Neural cell (in vitro differentiated cells): ENCODE measurements around the gene DCAF5. TPM values are rescaled to one million over a fixed set of nuclear protein-coding genes. Genes with fewer than 3 reads are reported as not detected.

Experiments
- H2AFZ ChIP-seq: fragments of 200-600, 300-800 bp; sonication (generic), shearing (Covaris generic); 2 replicates; pipeline ENCODE4 v1.6.0; 2014; ENCODE audit warnings: low read depth, mild to moderate bottlenecking, antibody characterized with exemption, low read length, moderate library complexity
- H3F3A ChIP-seq: fragments of 200-600 bp; shearing (Covaris generic); 2 replicates; pipeline ENCODE4 v1.6.1; 2016; ENCODE audit warnings: mild to moderate bottlenecking, moderate library complexity, mixed read lengths, antibody characterized with exemption, low read length; ENCODE audit not compliant: insufficient read depth, poor library complexity, severe bottlenecking
- H3K27ac ChIP-seq: fragments of 200-600, 300-800 bp; sonication (generic), shearing (Covaris generic); 2 replicates; pipeline ENCODE4 v1.5.1; 2014; ENCODE audit warnings: mild to moderate bottlenecking, low read length, moderate library complexity
- H3K27me3 ChIP-seq: fragments of 300-800, 200-600 bp; sonication (generic), shearing (Covaris generic); 2 replicates; pipeline ENCODE4 v1.6.0; 2014; ENCODE audit warnings: mild to moderate bottlenecking, low read depth, low read length, moderate library complexity; ENCODE audit not compliant: insufficient read depth
- H3K36me3 ChIP-seq: fragments of 300-800, 200-600 bp; sonication (generic), shearing (Covaris generic); 2 replicates; pipeline ENCODE4 v1.5.1; 2014; ENCODE audit warnings: mild to moderate bottlenecking, antibody characterized with exemption, low read length, moderate library complexity; ENCODE audit not compliant: insufficient read depth
- H3K4me2 ChIP-seq: fragments of 300-800, 200-600 bp; sonication (generic), shearing (Covaris generic); 2 replicates; pipeline ENCODE4 v1.6.0; 2014; ENCODE audit warnings: mild to moderate bottlenecking, low read length
- H3K4me3 ChIP-seq: fragments of 300-800, 200-600 bp; sonication (generic), shearing (Covaris generic); 2 replicates; pipeline ENCODE4 v1.5.1; 2014; ENCODE audit warnings: mild to moderate bottlenecking, low read length, moderate library complexity
- H3K79me2 ChIP-seq: fragments of 200-600 bp; shearing (Covaris generic); replicated peaks from 2 replicates; pipeline ENCODE4 v1.6.0; 2014; ENCODE audit warnings: mild to moderate bottlenecking, low read length, moderate library complexity; ENCODE audit not compliant: insufficient read depth
- H3K9ac ChIP-seq: fragments of 300-800, 200-600 bp; sonication (generic), shearing (Covaris generic); 2 replicates; pipeline ENCODE4 v1.6.1; 2016; ENCODE audit warnings: mild to moderate bottlenecking, low read length, mixed read lengths
- H3K9me2 ChIP-seq: fragments of 200-600 bp; shearing (Covaris generic); 2 replicates; pipeline ENCODE4 v1.6.1; 2016; ENCODE audit warnings: mild to moderate bottlenecking, low read length, mixed read lengths; ENCODE audit not compliant: insufficient read depth
- H3K9me3 ChIP-seq: fragments of 200-600, 300-800 bp; sonication (generic), shearing (Covaris generic); 2 replicates; pipeline ENCODE4 v1.6.1; 2016; ENCODE audit warnings: mild to moderate bottlenecking, mixed run types, low read length, moderate library complexity, mixed read lengths
- H4K20me1 ChIP-seq: fragments of 200-600 bp; shearing (Covaris generic); 2 replicates; pipeline ENCODE4 v1.6.1; 2016; ENCODE audit warnings: mild to moderate bottlenecking, mixed run types; ENCODE audit not compliant: insufficient read depth
- EP300 ChIP-seq: fragments of 450-650 bp; conservative IDR thresholded peaks from 2 replicates; pipeline ENCODE4 v1.6.1; 2014; ENCODE audit warnings: antibody characterized with exemption, mild to moderate bottlenecking, moderate library complexity; ENCODE audit not compliant: poor library complexity, severe bottlenecking
- EZH2 ChIP-seq: fragments of 200-600, 300-800 bp; shearing (Covaris generic), sonication (generic); IDR thresholded peaks from 2 replicates; pipeline ENCODE4 v1.6.1; 2014; ENCODE audit warnings: antibody characterized with exemption, low read length, borderline replicate concordance, mild to moderate bottlenecking; ENCODE audit not compliant: insufficient read depth, poor library complexity, severe bottlenecking
- MXI1 ChIP-seq: fragments of 450-650 bp; conservative IDR thresholded peaks from 2 replicates; pipeline ENCODE4 v1.6.1; 2014; ENCODE audit warnings: antibody characterized with exemption, mild to moderate bottlenecking; ENCODE audit not compliant: poor library complexity, severe bottlenecking
- POLR2AphosphoS5 ChIP-seq: IDR thresholded peaks from 2 replicates; pipeline ENCODE4 v1.6.1; 2012
- RAD21 ChIP-seq: fragments of 450-650 bp; conservative IDR thresholded peaks from 2 replicates; pipeline ENCODE4 v1.6.1; 2014; ENCODE audit warnings: antibody characterized with exemption, mild to moderate bottlenecking, moderate library complexity
- SMC3 ChIP-seq: fragments of 450-650 bp; conservative IDR thresholded peaks from 2 replicates; pipeline ENCODE4 v1.6.1; 2014; ENCODE audit warnings: antibody characterized with exemption, mild to moderate bottlenecking, moderate library complexity; ENCODE audit not compliant: poor library complexity
- TAF1 ChIP-seq: IDR thresholded peaks from 2 replicates; pipeline ENCODE4 v1.6.1; 2012; ENCODE audit warnings: low read depth
- polyA plus RNA-seq: library from polyadenylated mRNA; depleted of rRNA; stranded (reverse); fragments of >200 nt; gene quantifications from 2 replicates; pipeline ENCODE4 v1.2.3, GENCODE V29; 2014
- TF ChIP-seq, protein P1 (sequence below): IDR thresholded peaks from 2 replicates; pipeline ENCODE4 v1.6.1; 2012; ENCODE audit warnings: borderline replicate concordance
- TF ChIP-seq, protein P2 (sequence below): fragments of 450-650 bp; IDR thresholded peaks from 2 replicates; pipeline ENCODE4 v1.5.1; 2014; ENCODE audit warnings: antibody characterized with exemption, mild to moderate bottlenecking, moderate library complexity; ENCODE audit not compliant: poor library complexity, severe bottlenecking

The DCAF5 gene
- polyA plus RNA-seq, 1 donor from 2014 or later = 33.5 TPM

DNA sequence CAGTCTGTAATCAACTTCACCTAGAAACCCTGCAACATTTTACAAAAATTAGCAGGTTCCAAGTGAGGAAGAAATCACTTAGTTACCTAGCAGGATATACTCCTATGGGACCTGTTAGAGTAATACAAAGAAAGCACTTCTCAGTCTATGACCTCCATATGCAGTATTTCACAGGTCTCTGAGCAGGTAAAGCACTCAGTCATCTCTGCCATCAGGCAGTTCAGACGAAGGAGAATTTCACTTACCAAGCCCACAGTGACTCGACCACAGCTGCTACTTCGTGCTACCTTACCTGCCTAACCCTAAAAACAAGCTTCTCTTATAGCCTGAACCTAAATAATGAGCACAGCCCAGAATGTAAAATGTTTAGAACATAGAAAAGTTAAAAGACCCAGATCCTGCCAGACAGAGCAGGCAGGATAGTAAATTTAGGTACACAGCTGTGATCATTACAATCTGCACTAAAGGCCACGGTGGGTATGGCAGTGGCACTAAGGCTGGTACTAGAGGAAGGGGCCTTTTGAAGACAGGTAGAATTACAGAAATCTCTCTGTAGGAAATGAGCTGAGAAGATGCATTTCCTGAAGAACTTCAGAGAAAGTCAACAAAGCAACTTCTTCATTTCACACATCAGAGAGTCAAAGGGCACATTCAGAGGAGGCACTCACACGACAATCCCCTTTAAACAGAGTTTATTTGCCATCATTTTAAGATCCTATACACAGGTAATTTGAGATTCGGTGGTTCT lies 35.7 kb downstream of the DCAF5 start:
- Histone ChIP-seq H3K9me2 (no peaks in the 10 kb centered on the region), H3K9ac (no peak overlapping the region), H3F3A (no peaks in the 10 kb centered on the region), H4K20me1 (no peaks in the 10 kb centered on the region), H3K4me2 (no peak overlapping the region), H3K79me2 (no peaks in the 10 kb centered on the region), H3K27ac (no peak overlapping the region), H3K9me3 (no peaks in the 10 kb centered on the region), H2AFZ (no peak overlapping the region), H3K4me3 (no peak overlapping the region), H3K27me3 (no peaks in the 10 kb centered on the region), H3K36me3 (no peaks in the 10 kb centered on the region)
- TF ChIP-seq TAF1 = no peak
- TF ChIP-seq SMC3 = no peak
- no peak for TF ChIP-seq MXI1
- TF ChIP-seq, protein P1, sequence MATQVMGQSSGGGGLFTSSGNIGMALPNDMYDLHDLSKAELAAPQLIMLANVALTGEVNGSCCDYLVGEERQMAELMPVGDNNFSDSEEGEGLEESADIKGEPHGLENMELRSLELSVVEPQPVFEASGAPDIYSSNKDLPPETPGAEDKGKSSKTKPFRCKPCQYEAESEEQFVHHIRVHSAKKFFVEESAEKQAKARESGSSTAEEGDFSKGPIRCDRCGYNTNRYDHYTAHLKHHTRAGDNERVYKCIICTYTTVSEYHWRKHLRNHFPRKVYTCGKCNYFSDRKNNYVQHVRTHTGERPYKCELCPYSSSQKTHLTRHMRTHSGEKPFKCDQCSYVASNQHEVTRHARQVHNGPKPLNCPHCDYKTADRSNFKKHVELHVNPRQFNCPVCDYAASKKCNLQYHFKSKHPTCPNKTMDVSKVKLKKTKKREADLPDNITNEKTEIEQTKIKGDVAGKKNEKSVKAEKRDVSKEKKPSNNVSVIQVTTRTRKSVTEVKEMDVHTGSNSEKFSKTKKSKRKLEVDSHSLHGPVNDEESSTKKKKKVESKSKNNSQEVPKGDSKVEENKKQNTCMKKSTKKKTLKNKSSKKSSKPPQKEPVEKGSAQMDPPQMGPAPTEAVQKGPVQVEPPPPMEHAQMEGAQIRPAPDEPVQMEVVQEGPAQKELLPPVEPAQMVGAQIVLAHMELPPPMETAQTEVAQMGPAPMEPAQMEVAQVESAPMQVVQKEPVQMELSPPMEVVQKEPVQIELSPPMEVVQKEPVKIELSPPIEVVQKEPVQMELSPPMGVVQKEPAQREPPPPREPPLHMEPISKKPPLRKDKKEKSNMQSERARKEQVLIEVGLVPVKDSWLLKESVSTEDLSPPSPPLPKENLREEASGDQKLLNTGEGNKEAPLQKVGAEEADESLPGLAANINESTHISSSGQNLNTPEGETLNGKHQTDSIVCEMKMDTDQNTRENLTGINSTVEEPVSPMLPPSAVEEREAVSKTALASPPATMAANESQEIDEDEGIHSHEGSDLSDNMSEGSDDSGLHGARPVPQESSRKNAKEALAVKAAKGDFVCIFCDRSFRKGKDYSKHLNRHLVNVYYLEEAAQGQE = no peak
- no peak for TF ChIP-seq EZH2
- no peak for TF ChIP-seq RAD21

DNA sequence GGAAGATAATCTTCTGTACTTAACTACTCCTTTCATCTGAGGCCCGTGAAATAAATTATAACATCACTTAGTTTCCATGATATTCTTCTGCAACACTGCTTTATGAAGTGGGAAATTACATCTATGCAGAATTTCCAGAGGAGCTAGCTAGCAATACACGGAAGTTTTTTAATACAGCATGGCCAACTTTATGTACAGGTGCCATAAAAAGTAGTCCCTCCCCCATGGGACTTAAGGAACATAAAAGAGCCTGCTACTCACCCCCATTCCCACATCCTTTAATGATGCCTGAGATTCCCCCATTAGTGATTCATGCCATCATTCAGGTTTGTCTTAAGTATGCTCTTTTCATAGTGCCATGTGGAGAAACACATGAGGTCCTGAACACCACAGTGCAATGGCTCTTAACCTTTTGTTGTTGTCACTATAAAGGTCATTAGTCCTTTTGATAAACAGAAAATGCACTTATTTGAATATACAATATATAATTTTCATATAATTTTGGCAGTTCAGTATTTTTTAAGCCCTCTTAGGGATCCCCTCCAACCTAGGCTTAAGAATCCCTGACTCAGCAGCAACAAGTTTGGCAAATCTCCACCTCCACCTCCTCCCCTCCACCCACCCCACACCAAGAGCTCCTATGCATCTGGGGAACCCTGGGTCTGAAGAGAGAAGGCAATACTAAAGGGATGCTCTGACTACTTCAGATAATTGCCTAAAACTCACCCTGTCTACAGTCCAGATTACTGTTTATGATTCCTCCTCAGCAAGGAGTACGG lies 37.3 kb downstream of the DCAF5 start:
- Histone ChIP-seq H3K9me3 (no peaks in the 10 kb centered on the region), H2AFZ (no peak overlapping the region), H4K20me1 (no peaks in the 10 kb centered on the region), H3K79me2 (no peaks in the 10 kb centered on the region), H3K9ac (no peak overlapping the region), H3K36me3 (no peaks in the 10 kb centered on the region), H3K4me2 (no peak overlapping the region), H3K27me3 (no peaks in the 10 kb centered on the region), H3K27ac (no peak overlapping the region), H3K9me2 (no peaks in the 10 kb centered on the region), H3F3A (no peaks in the 10 kb centered on the region), H3K4me3 (no peak overlapping the region)
- TF ChIP-seq SMC3 = no peak

DNA sequence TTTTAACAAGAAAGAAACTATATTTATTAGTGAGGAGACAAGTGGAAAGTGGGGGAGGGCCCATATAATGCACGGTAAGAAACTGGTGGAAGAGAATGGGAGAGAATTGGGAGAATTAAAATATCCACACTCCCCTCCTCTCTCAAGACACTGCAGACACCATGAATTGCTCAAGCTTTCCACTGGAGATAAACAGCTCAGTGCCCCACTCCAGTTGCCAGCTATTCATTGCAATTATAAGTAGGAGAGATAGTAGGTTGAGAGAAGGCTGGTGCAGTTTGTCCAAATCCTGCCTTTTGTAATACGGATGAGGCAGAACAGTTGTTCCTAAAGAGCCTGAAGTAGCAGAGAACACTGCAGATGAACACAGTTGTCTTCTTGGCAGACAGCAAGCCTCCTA lies 38.2 kb downstream of the DCAF5 start:
- H3K4me3 ChIP-seq = no peak overlapping the region
- TF ChIP-seq MXI1 (no peak), TAF1 (no peak), POLR2AphosphoS5 (no peak), SMC3 (no peak), EZH2 (no peak), EP300 (no peak), RAD21 (no peak)
- TF ChIP-seq, protein P1 = no peak
- TF ChIP-seq, protein P2, sequence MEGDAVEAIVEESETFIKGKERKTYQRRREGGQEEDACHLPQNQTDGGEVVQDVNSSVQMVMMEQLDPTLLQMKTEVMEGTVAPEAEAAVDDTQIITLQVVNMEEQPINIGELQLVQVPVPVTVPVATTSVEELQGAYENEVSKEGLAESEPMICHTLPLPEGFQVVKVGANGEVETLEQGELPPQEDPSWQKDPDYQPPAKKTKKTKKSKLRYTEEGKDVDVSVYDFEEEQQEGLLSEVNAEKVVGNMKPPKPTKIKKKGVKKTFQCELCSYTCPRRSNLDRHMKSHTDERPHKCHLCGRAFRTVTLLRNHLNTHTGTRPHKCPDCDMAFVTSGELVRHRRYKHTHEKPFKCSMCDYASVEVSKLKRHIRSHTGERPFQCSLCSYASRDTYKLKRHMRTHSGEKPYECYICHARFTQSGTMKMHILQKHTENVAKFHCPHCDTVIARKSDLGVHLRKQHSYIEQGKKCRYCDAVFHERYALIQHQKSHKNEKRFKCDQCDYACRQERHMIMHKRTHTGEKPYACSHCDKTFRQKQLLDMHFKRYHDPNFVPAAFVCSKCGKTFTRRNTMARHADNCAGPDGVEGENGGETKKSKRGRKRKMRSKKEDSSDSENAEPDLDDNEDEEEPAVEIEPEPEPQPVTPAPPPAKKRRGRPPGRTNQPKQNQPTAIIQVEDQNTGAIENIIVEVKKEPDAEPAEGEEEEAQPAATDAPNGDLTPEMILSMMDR = no peak
- H3K79me2 ChIP-seq = no peaks in the 10 kb centered on the region
- H3K9me2 ChIP-seq = no peaks in the 10 kb centered on the region
- H3K9ac ChIP-seq = no peak overlapping the region
- no peaks in the 10 kb centered on the region for H4K20me1 ChIP-seq
- no peaks in the 10 kb centered on the region for H3K9me3 ChIP-seq
- no peak overlapping the region for H2AFZ ChIP-seq
- H3K27me3 ChIP-seq = no peaks in the 10 kb centered on the region
- no peaks in the 10 kb centered on the region for H3F3A ChIP-seq
- H3K36me3 ChIP-seq = no peaks in the 10 kb centered on the region
- H3K27ac ChIP-seq = no peak overlapping the region
- H3K4me2 ChIP-seq = no peak overlapping the region
